Duodenal mucosa (tissue), 2 donors: Measurements from ENCODE around the gene TTC6.

Experiments used
- H3K27ac ChIP-seq: one replicate; pipeline ENCODE4 v1.7.0; 2013; ENCODE audit warnings: low read depth, low read length
- H3K27me3 ChIP-seq, 2 donors: one replicate each; pipeline ENCODE4 v1.7.0; 2013; ENCODE audit warnings: low read length in 2 of 2, control low read depth in 1 of 2; ENCODE audit not compliant: insufficient read depth in 2 of 2, control insufficient read depth in 1 of 2
- H3K36me3 ChIP-seq, 2 donors: one replicate each; pipeline ENCODE4 v1.7.0; 2013; ENCODE audit warnings: low read length in 2 of 2, control low read depth in 1 of 2; ENCODE audit not compliant: insufficient read depth in 2 of 2, control insufficient read depth in 1 of 2
- H3K4me1 ChIP-seq, 2 donors: one replicate each; pipeline ENCODE4 v1.7.0; 2013; ENCODE audit warnings: low read length in 2 of 2, control low read depth in 1 of 2; ENCODE audit not compliant: insufficient read depth in 2 of 2, control insufficient read depth in 1 of 2
- H3K4me3 ChIP-seq, 2 donors: one replicate each; pipeline ENCODE4 v1.7.0; 2013; ENCODE audit warnings: low read length in 2 of 2, low read depth in 1 of 2
- H3K9ac ChIP-seq, 2 donors: one replicate each; pipeline ENCODE4 v1.7.0; 2013; ENCODE audit warnings: low read length in 2 of 2, low read depth in 1 of 2
- H3K9me3 ChIP-seq, 2 donors: one replicate each; pipeline ENCODE4 v1.7.0; 2013; ENCODE audit warnings: low read length in 2 of 2, control low read depth in 1 of 2; ENCODE audit not compliant: control insufficient read depth in 1 of 2

TTC6 gene

DNA sequence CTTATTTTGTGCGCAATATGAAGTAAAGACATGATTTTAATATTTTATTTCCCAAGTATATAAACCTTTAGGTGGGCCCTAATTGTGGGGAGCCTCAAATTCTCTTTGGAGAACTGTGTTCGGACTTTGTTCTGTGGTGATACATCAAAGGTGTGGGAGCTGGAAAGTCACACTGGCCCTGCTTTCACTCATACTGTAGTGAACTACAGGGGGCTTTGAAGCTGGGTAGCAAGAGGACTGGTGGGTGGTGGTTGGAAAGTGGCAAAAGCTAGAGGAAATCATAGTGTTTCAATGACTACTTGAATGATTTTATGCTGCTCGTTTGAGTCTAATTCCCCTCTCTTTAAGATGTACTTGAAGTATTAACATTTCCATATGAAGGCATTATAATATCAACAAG lies 13.2 kb downstream of the TTC6 start:
- H3K9me3 ChIP-seq = peaks cover 0 to 5% of the 10 kb centered on the region in 2 donors
- H3K36me3 ChIP-seq = no peaks in the 10 kb centered on the region
- no peaks in the 10 kb centered on the region for H3K4me1 ChIP-seq
- H3K27me3 ChIP-seq = no peaks in the 10 kb centered on the region
- no peak overlapping the region for H3K4me3 ChIP-seq
- no peak overlapping the region for H3K9ac ChIP-seq
- no peak overlapping the region for H3K27ac ChIP-seq

DNA sequence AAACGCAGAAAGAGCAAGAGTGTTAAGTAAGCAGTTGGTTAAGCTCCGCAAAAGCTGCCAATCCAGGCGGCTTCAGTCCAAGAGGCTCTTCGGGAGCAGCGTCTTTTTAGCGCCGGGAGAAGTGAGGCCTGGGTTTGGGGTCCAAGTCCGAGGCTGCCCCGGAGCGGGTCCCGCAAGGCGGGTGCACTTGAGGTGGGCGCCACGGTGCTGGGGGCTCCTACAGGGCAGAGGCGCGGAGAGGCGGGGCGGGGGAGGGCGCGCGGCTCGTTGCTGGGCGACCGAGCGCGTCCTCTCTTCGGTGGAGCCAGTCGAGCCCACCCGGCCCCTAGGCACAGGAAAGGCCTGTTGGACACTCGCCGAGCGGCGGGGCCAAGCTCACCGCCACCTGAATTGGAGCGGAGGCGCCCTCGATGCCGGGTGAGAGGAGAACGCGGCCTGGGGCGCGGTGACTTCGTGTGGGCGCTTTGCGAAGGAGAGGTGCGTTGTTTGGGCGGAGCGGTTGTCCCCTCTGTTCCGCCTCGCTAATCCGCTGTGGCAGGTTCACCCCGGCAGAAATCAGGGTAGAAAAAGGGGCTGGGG lies 15.6 kb downstream of the TTC6 start:
- Histone ChIP-seq H3K4me3 (no peak overlapping the region), H3K27ac (no peak overlapping the region), H3K9me3 (peaks cover 8 to 17% of the 10 kb centered on the region in 2 donors), H3K27me3 (no peaks in the 10 kb centered on the region), H3K9ac (no peak overlapping the region), H3K4me1 (no peaks in the 10 kb centered on the region), H3K36me3 (no peaks in the 10 kb centered on the region)

DNA sequence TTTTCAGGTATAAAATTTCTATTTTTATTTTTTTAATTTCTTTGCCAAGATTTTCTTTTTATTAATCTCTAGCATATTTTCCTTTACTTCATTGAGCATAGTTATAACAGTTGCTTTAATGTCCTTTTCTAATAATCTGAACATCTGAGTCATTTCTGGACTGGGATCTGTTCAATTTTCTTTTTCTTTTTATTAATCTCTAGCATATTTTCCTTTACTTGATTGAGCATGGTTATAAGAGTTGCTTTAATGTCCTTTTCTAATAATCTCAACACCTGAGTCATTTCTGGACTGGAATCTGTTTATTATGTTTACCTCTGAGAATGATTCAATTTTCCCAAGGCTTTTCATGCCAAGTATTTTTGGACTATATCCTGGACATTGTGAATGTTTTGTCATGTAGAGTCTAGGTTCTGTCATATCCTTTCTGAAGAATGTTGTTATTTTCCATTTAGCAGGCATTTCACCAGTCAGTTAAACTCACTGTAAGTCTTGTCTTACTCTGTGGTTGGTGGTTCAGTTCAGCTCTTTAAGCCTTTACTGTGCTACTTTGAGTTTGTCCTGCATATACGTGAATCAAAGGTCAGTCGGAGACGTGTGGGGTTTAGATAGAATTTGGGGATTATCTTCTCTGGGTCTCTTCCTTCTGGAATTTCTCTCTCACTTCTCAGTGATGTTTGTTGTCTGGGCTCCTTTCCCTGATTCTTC lies 20.3 kb downstream of the TTC6 start:
- Histone ChIP-seq H3K4me1 (no peaks in the 10 kb centered on the region), H3K27ac (no peak overlapping the region), H3K36me3 (no peaks in the 10 kb centered on the region), H3K27me3 (no peaks in the 10 kb centered on the region), H3K4me3 (no peak overlapping the region), H3K9ac (no peak overlapping the region), H3K9me3 (peaks cover 9 to 22% of the 10 kb centered on the region in 2 donors)

- no peak overlapping the region for H3K27ac ChIP-seq
- H3K9me3 ChIP-seq = peaks cover 9 to 22% of the 10 kb centered on the region in 2 donors
- H3K4me3 ChIP-seq = no peak overlapping the region
- H3K4me1 ChIP-seq = no peaks in the 10 kb centered on the region
- no peaks in the 10 kb centered on the region for H3K36me3 ChIP-seq
- H3K9ac ChIP-seq = no peak overlapping the region
- H3K27me3 ChIP-seq = no peaks in the 10 kb centered on the region
These were observed 21.4 kb downstream of the TTC6 start for GRCh38 chr14:37616853-37617252.

DNA sequence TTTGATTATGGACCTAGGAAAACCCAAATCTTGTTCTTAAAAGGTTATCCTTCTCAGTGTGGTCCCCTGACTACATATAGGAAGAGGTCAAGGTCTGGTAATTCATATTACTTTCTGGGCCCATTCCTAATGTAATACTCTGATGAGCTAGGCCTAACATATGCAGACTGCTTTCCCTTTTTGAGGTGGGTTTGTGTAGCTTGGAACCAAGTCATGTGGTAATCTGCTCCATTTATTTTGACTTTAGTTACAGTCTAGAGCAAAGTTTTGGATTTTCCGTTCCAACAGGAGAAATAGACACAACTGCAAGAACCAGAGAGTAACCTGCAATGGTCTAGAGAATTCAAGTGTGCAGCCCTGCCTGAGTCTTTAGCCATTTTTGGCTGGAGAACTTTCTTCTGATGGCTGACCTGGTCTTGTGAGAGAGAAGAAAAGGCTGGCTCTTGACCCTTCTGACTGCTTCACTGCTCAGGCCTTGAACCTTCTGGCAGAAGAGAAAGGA lies 22.5 kb downstream of the TTC6 start:
- H3K4me3 ChIP-seq = no peak overlapping the region
- no peaks in the 10 kb centered on the region for H3K4me1 ChIP-seq
- H3K9ac ChIP-seq = no peak overlapping the region
- H3K27ac ChIP-seq = no peak overlapping the region
- H3K36me3 ChIP-seq = no peaks in the 10 kb centered on the region
- H3K9me3 ChIP-seq = peaks cover 9 to 17% of the 10 kb centered on the region in 2 donors
- H3K27me3 ChIP-seq = no peaks in the 10 kb centered on the region

DNA sequence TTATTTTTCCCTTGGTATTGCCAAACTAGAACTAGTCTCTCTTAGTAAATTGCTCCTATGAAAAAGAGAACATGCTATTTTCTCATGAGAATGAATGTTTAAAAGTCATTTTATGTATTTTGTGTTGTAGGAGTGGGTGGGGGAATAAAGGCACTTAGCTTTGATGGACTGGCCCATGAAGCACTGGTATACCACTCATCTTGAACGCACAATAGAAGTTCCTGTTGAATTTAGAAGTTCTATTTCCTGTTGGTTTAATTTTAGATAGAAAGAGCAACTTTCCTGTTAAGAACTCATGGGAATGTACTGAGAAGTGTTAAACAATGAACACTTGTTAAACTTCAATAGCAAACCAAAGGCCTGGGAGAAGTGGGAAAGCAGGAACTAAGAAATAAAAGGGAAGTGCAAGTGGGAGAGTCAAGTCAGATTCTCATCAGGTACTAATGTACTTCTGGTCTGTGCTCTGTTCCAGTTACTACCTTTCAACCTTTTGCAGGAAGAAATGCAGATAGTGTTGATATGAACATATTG lies 23.1 kb downstream of the TTC6 start:
- Histone ChIP-seq H3K9me3 (peaks cover 9 to 16% of the 10 kb centered on the region in 2 donors), H3K27ac (no peak overlapping the region), H3K9ac (no peak overlapping the region), H3K36me3 (no peaks in the 10 kb centered on the region), H3K4me3 (no peak overlapping the region), H3K4me1 (no peaks in the 10 kb centered on the region), H3K27me3 (no peaks in the 10 kb centered on the region)

DNA sequence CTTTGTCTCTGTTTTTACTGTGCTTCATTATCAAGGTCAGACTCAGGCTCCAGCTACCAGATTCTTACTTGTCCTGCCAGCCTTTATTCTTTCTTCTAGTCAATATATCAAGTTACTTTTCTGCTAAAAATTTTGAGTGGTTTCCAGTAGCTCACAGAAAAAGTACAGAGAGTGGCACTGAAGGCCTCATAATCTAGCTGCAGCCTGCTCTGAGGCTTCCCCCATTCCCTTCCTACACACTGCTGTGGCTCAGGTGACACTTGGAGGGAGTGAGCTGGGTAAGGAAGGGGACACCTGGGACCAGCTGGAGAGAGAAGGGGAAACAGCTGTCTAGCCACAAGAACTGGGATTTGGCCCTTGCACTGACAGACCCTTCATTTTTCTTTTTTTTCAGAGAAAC lies 25.4 kb downstream of the TTC6 start:
- Histone ChIP-seq H3K27me3 (no peaks in the 10 kb centered on the region), H3K27ac (no peak overlapping the region), H3K9me3 (peaks cover 3 to 6% of the 10 kb centered on the region in 2 donors), H3K9ac (no peak overlapping the region), H3K36me3 (no peaks in the 10 kb centered on the region), H3K4me3 (no peak overlapping the region), H3K4me1 (no peaks in the 10 kb centered on the region)

DNA sequence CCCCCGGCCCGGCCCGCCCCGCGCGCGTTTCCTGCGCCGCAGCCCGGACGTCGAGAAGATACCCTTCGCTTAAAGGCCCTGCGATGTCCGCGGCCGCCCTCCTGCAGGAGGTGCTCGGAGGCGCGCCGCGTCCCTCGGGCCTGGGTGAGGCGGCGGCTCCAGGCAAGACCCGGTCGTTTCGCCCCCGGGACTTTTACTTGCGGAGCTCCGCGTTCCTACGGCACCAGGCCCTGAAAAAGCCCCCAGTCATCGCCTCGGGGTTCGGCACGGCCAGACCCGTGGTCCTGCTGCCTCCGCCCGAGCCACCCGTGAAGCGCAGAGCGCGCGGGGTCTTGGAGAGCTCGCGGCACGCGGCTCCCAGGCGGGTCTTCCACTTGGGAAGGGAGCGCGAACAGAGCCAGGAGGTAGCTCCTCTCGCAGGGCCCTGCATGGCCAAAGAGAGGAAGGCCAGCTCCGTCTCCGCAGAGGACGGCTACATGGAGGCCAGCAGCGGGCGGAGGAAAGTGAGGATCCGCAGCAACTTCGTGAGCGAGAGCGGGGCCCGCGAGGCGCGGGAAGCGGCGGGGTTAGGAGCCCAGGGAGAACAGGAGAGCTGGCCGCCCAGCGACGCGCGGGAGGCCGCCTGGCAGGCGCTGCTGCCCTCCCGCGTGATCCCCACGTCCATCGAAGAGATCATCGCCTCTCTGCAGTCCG lies 26.9 kb downstream of the TTC6 start:
- no peak overlapping the region for H3K27ac ChIP-seq
- no peak overlapping the region for H3K4me3 ChIP-seq

DNA sequence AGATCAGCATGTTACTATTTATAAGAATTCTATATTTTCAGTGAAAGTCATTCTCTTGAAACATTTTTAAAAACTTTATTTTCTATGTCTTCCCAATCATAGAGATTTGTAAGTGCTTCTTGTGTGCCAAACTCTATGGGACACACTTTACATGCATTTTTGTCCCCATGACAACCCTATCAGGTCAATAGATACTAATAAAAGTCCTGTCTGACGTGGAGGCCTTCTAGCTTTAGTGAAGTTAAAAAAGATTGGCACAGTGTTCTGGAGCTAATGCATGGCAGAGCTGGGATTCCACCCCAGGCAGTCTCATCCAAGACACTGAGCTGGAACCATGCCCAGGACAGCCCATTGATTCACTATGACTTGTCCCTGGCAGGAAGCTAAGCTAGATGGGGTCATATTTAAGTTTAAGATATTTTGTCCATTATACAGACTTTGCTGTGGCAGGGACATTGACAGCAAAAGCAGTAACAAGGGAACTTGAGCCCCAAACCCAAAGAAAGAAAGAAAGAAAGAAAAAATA lies 28.1 kb downstream of the TTC6 start:
- H3K4me3 ChIP-seq = no peak overlapping the region
- no peaks in the 10 kb centered on the region for H3K9me3 ChIP-seq
- no peak overlapping the region for H3K27ac ChIP-seq
- H3K4me1 ChIP-seq = no peaks in the 10 kb centered on the region
- no peaks in the 10 kb centered on the region for H3K36me3 ChIP-seq
- no peak overlapping the region for H3K9ac ChIP-seq
- no peaks in the 10 kb centered on the region for H3K27me3 ChIP-seq

More for the DNA sequence above, 26.9 kb downstream of the TTC6 start:
- no peaks in the 10 kb centered on the region for H3K36me3 ChIP-seq
- H3K4me1 ChIP-seq = no peaks in the 10 kb centered on the region
- no peak overlapping the region for H3K9ac ChIP-seq
- H3K9me3 ChIP-seq = no peaks in the 10 kb centered on the region
- no peaks in the 10 kb centered on the region for H3K27me3 ChIP-seq

GRCh38 chr14:37623971-37624370 lies 28.5 kb downstream of the TTC6 start:
- Histone ChIP-seq H3K9me3 (no peaks in the 10 kb centered on the region), H3K4me1 (no peaks in the 10 kb centered on the region), H3K36me3 (no peaks in the 10 kb centered on the region), H3K4me3 (no peak overlapping the region), H3K27me3 (no peaks in the 10 kb centered on the region), H3K9ac (no peak overlapping the region), H3K27ac (no peak overlapping the region)
